HepG2 (cell line): ENCODE data around the gene SMCO1. TPM values are rescaled to one million over a fixed set of nuclear protein-coding genes. Genes with fewer than 3 reads are reported as not detected.

Source experiments
- ATAC-seq: fragments of 200-7000 bp; cut with Tn5 transposase; 3 replicates; pipeline ENCODE4 v1.9.1; 2020; ENCODE audit warnings: mild to moderate bottlenecking, moderate library complexity
- Bru-seq: library from RNA; stranded (reverse); fragments of 400-500 nt; gene quantifications from one replicate; lab custom pipeline; 2021; lab: Mats Ljungman, UMichigan
- BruChase-seq, 2 experiments: library from RNA; stranded (reverse); fragments of 400-500 nt; gene quantifications; one replicate each; lab custom pipeline; 2021; lab: Mats Ljungman, UMichigan
- BruUV-seq: library from RNA; stranded (reverse); fragments of 400-500 nt; replicated peaks from 2 replicates; lab custom pipeline; 2021; lab: Mats Ljungman, UMichigan
- CTCF ChIA-PET: fragments of 300-600 bp; formaldehyde crosslinking; extraction: SDS; loops from one replicate; lab custom pipeline; 2021; ENCODE audit warnings: low total read pairs, inconsistent platforms, low intra/inter-chr PET ratio; lab: Yijun Ruan, JAX
- POLR2A ChIA-PET: fragments of 350-600 bp; sonication (Branson Sonifier 250); formaldehyde crosslinking; loops from one replicate; lab custom pipeline; 2020; ENCODE audit warnings: antibody characterized with exemption, inconsistent platforms; lab: Yijun Ruan, JAX
- DNase-seq: peaks from one replicate; pipeline ENCODE4 v3.0.0-alpha.2; 2015; ENCODE audit warnings: low spot score
- FAIRE-seq: peaks from 3 replicates; lab custom pipeline; 2011; peaks lifted over from hg19 to GRCh38; lab: Jason Lieb, UNC
- H2AFZ ChIP-seq: one replicate; pipeline ENCODE4 v1.6.1; 2011; ENCODE audit warnings: low read length, inconsistent platforms
- H3K27ac ChIP-seq: fragments of 300-600 bp; 3 replicates; pipeline ENCODE4 v1.8.0; 2011; ENCODE audit warnings: mixed run types, mild to moderate bottlenecking, mixed read lengths, low read length, inconsistent platforms; ENCODE audit not compliant: insufficient read depth; ENCODE audit errors: extremely low read length
- H3K27me3 ChIP-seq, 2 experiments: fragments of 200-600 bp in 1 of 2; 2 replicates in 1 of 2; 3 replicates in 1 of 2; pipeline versions ENCODE4 v1.6.0 to v1.8.0; 2011; ENCODE audit warnings: low read length in 2 of 2, mild to moderate bottlenecking in 2 of 2, moderate library complexity in 2 of 2, inconsistent platforms in 1 of 2; ENCODE audit not compliant: insufficient read depth in 2 of 2, control insufficient read depth in 1 of 2
- H3K36me3 ChIP-seq, 2 experiments: fragments of 200-600 bp in 1 of 2; replicated peaks in 1 of 2; 2 replicates in 1 of 2; 3 replicates in 1 of 2; pipeline versions ENCODE4 v1.5.1 to v1.8.0; 2011; ENCODE audit warnings: low read length in 2 of 2, inconsistent platforms in 1 of 2; ENCODE audit not compliant: insufficient read depth in 2 of 2, control insufficient read depth in 1 of 2
- H3K4me1 ChIP-seq: 2 replicates; pipeline ENCODE4 v1.5.1; 2012; ENCODE audit warnings: low read length, inconsistent platforms; ENCODE audit not compliant: insufficient read depth
- H3K4me2 ChIP-seq: 2 replicates; pipeline ENCODE4 v1.6.0; 2011; ENCODE audit warnings: low read depth, low read length, inconsistent platforms
- H3K4me3 ChIP-seq, 3 experiments: fragments of 200-600 bp in 1 of 3; sonication (generic), shearing (Covaris generic) in 1 of 3; replicated peaks in 1 of 3; 2 replicates each; pipeline ENCODE4 v1.5.1; 2011 to 2016; ENCODE audit warnings: low read length in 3 of 3, inconsistent platforms in 2 of 3, low read depth in 2 of 3, mild to moderate bottlenecking in 2 of 3, control low read depth in 1 of 3, mixed read lengths in 1 of 3; ENCODE audit not compliant: insufficient read depth in 1 of 3
- H3K79me2 ChIP-seq: one replicate; pipeline ENCODE4 v1.6.1; 2011; ENCODE audit warnings: low read length, inconsistent platforms; ENCODE audit not compliant: insufficient read depth
- H3K9ac ChIP-seq: 2 replicates; pipeline ENCODE4 v1.6.0; 2011; ENCODE audit warnings: mild to moderate bottlenecking, low read depth, low read length, inconsistent platforms; ENCODE audit not compliant: insufficient read depth
- H3K9me3 ChIP-seq: 2 replicates; pipeline ENCODE4 v1.5.1; 2012; ENCODE audit warnings: mild to moderate bottlenecking, low read length
- H4K20me1 ChIP-seq: 2 replicates; pipeline ENCODE4 v1.6.0; 2011; ENCODE audit warnings: inconsistent platforms, mild to moderate bottlenecking, low read length, moderate library complexity; ENCODE audit not compliant: insufficient read depth
- SMARCE1 ChIP-seq: fragments of 450-650 bp; IDR thresholded peaks from 2 replicates; pipeline ENCODE4 v1.6.1; 2017; ENCODE audit warnings: borderline replicate concordance
- ZNF225 ChIP-seq: sonication (generic); formaldehyde crosslinking; IDR thresholded peaks from 2 replicates; pipeline ENCODE4 v1.4.0; 2020; ENCODE audit warnings: mild to moderate bottlenecking, missing genetic modification reagents
- ZNF296 ChIP-seq: sonication (generic); formaldehyde crosslinking; conservative IDR thresholded peaks from 2 replicates; pipeline ENCODE4 v1.5.0; 2020; ENCODE audit warnings: mild to moderate bottlenecking, missing genetic modification reagents
- ZNF460 ChIP-seq: sonication (generic); formaldehyde crosslinking; IDR thresholded peaks from 2 replicates; pipeline ENCODE4 v1.5.1; 2020; ENCODE audit warnings: missing genetic modification reagents, mild to moderate bottlenecking, borderline replicate concordance
- ZNF564 ChIP-seq: sonication (generic); formaldehyde crosslinking; IDR thresholded peaks from 2 replicates; pipeline ENCODE4 v1.8.1; 2023; ENCODE audit warnings: mild to moderate bottlenecking, missing genetic modification reagents
- ZNF570 ChIP-seq: sonication (generic); formaldehyde crosslinking; IDR thresholded peaks from 2 replicates; pipeline ENCODE4 v1.4.0; 2020; ENCODE audit warnings: mild to moderate bottlenecking, missing genetic modification reagents, borderline replicate concordance
- ZNF619 ChIP-seq: sonication (generic); formaldehyde crosslinking; IDR thresholded peaks from 2 replicates; pipeline ENCODE4 v1.4.0; 2020; ENCODE audit warnings: mild to moderate bottlenecking, missing genetic modification reagents
- ZNF703 ChIP-seq: sonication (generic); formaldehyde crosslinking; IDR thresholded peaks from 2 replicates; pipeline ENCODE4 v1.5.1; 2020; ENCODE audit warnings: missing genetic modification reagents, mild to moderate bottlenecking, moderate library complexity, borderline replicate concordance
- ZNF713 ChIP-seq: sonication (generic); formaldehyde crosslinking; IDR thresholded peaks from 2 replicates; pipeline ENCODE4 v1.4.0; 2020; ENCODE audit warnings: mild to moderate bottlenecking, missing genetic modification reagents
- ZNF816 ChIP-seq: sonication (generic); formaldehyde crosslinking; IDR thresholded peaks from 2 replicates; pipeline ENCODE4 v1.8.0; 2022; ENCODE audit warnings: missing genetic modification reagents, mild to moderate bottlenecking, borderline replicate concordance
- WGBS: methylation state at CpG from one replicate; pipeline ENCODE4 v1.1.6; 2017; ENCODE audit warnings: low lambda C conversion rate; 5-methylcytosine and 5-hydroxymethylcytosine counted together
- in situ Hi-C: cut with HindIII; loops from 2 replicates; pipeline ENCODE4 v1.10.0; 2017; ENCODE audit warnings: low pct_unique_long_range_greater_than_20kb; ENCODE audit not compliant: extremely low pct_ligation_motif_present
- intact Hi-C: fragments of 100-400 bp; cut with micrococcal nuclease; formaldehyde crosslinking; loops from one replicate; pipeline ENCODE4 v1.10.0; 2022; ENCODE audit not compliant: unreplicated experiment
- long read RNA-seq, 2 experiments: library from RNA in 1 of 2; library from polyadenylated mRNA in 1 of 2; stranded (forward) in 1 of 2; unstranded in 1 of 2; transcript quantifications; one replicate each; pipeline ENCODE4 v2.0.0, GENCODE V29; 2019 to 2022
- polyA minus RNA-seq, 3 experiments: library from RNA; depleted of rRNA, polyadenylated mRNA; stranded (reverse); fragments of >200 nt; gene quantifications; 2 replicates each; pipeline ENCODE4 v1.2.3, GENCODE V29; 2011; ENCODE audit warnings: low replicate concordance in 1 of 3
- polyA plus RNA-seq, 8 experiments: library from polyadenylated mRNA; depleted of rRNA in 3 of 8; stranded (reverse) in 7 of 8; unstranded in 1 of 8; fragments of >200 nt; fragmentation: Illumina TruSeq in 4 of 8; extraction: Trizol in 4 of 8; gene quantifications; 2 replicates each; pipeline versions ENCODE4 v1.2.1 to v1.2.3, GENCODE V29; 2011 to 2016; ENCODE audit warnings: low read depth in 4 of 8, missing spikeins in 1 of 8, mixed read lengths in 1 of 8; ENCODE audit not compliant: insufficient read depth in 1 of 8
- total RNA-seq, 5 experiments: library from RNA; depleted of rRNA; stranded (reverse); fragments of >200 nt; fragmentation: Illumina TruSeq; extraction: Trizol; gene quantifications; 2 replicates each; pipeline ENCODE4 v1.2.3, GENCODE V29; 2016; ENCODE audit warnings: low read depth in 1 of 5
- TF ChIP-seq, protein P1 (sequence below): sonication (generic); formaldehyde crosslinking; IDR thresholded peaks from 2 replicates; pipeline ENCODE4 v1.9.0; 2021; ENCODE audit warnings: missing genetic modification reagents, mild to moderate bottlenecking, borderline replicate concordance
- TF ChIP-seq, protein P2 (sequence below): sonication (generic); formaldehyde crosslinking; conservative IDR thresholded peaks from 2 replicates; pipeline ENCODE4 v1.8.0; 2022; ENCODE audit warnings: low read depth, missing genetic modification reagents
- TF ChIP-seq, protein P3 (sequence below): sonication (generic); formaldehyde crosslinking; IDR thresholded peaks from 2 replicates; pipeline ENCODE4 v1.8.0; 2022; ENCODE audit warnings: missing genetic modification reagents, low read depth, mild to moderate bottlenecking, borderline replicate concordance

Gene SMCO1, protein sequence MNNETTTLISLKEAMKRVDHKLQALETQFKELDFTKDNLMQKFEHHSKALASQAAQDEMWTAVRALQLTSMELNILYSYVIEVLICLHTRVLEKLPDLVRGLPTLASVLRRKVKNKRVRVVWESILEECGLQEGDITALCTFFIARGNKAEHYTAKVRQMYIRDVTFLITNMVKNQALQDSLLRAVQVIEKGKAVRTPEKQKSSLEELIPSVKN
- not detected in 2 replicates for total RNA-seq (2016; rRNA removed; fragmentation: Illumina TruSeq; extraction: Trizol)
- total RNA-seq (2016; cell fraction: cytosol; rRNA removed; fragmentation: Illumina TruSeq; extraction: Trizol; ENCODE audit: low read depth), result not detected in 2 replicates
- not detected in 2 replicates for total RNA-seq (2016; cell fraction: insoluble cytoplasmic fraction; rRNA removed; fragmentation: Illumina TruSeq; extraction: Trizol)
- total RNA-seq (2016; cell fraction: membrane; rRNA removed; fragmentation: Illumina TruSeq; extraction: Trizol), result not detected in 2 replicates
- not detected in 2 replicates for total RNA-seq (2016; cell fraction: nucleus; rRNA removed; fragmentation: Illumina TruSeq; extraction: Trizol)
- not detected in 2 replicates for polyA plus RNA-seq (2011; rRNA removed)
- polyA plus RNA-seq (2011; cell fraction: cytosol; rRNA removed), result not detected in 2 replicates
- polyA plus RNA-seq (2011; cell fraction: nucleus; rRNA removed), result not detected in 2 replicates
- not detected in 2 replicates for polyA plus RNA-seq (2012)
- not detected in 2 replicates for polyA plus RNA-seq (2016; cell fraction: cytosol; fragmentation: Illumina TruSeq; extraction: Trizol; ENCODE audit: low read depth)
- polyA plus RNA-seq (2016; cell fraction: insoluble cytoplasmic fraction; fragmentation: Illumina TruSeq; extraction: Trizol; ENCODE audit: low read depth), result not detected in 2 replicates
- polyA plus RNA-seq (2016; cell fraction: membrane; fragmentation: Illumina TruSeq; extraction: Trizol; ENCODE audit: low read depth), result not detected in 2 replicates
- not detected in 2 replicates for polyA plus RNA-seq (2016; cell fraction: nucleus; fragmentation: Illumina TruSeq; extraction: Trizol; ENCODE audit: insufficient read depth, low read depth)
- polyA minus RNA-seq (2011; rRNA and poly(A)+ RNA removed; ENCODE audit: low replicate concordance), result not detected in 2 replicates
- polyA minus RNA-seq (2011; cell fraction: cytosol; rRNA and poly(A)+ RNA removed), result not detected in 2 replicates
- not detected in 2 replicates for polyA minus RNA-seq (2011; cell fraction: nucleus; rRNA and poly(A)+ RNA removed)
- not detected for Bru-seq, nascent RNA
- not detected for BruChase-seq, experiment 1, labeled RNA remaining after a 6-hour chase
- BruChase-seq, experiment 2, labeled RNA remaining after a 2-hour chase, result not detected
- long read RNA-seq, experiment 1, result 0 reads
- long read RNA-seq, experiment 2, result 0 reads

DNA sequence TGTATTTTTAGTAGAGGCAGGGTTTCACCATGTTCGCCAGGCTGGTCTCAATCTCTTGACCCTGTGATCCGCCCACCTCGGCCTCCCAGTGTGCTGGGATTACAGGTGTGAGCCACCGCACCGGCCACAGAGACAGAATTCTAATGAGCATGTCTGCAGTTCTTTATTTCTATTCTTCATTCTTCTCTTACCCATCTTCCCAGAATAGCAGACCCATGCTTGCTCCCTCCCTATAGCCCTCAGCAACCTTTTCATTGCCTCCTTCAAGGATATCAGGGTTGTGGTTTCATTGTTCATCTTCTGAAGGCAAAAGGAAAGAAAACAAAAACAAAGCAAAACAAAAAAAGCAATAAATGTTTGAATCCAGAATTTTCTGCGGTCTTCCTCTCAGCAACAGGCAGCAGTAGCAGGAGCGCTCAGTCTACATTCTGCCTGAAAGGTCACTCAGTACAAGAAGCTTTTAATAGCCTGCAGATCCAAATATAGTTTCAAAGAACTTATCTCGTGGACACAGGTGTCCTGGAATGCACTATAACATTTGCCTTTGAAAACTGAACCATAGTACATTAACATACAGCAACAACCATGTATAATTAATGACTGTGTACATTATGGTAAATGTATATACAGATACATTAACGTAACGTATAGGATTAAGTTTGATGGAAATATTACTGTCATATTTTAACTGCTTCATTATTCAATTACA is at the start of gene SMCO1:
TSS of gene SMCO1 (minus strand) at position 434 of the 709 bp plus-strand sequence. CDS start at position 297, 137 bp downstream.
- WGBS, result 64% methylated on average over 10 of the region's 10 CpGs
- Histone ChIP-seq H3K4me3 (no peak within 1 kb of the TSS), H3K4me2 (no peak within 1 kb of the TSS), H3K36me3 (no peaks in the 10 kb centered on the region), H3K4me1 (peaks cover 19% of the 10 kb centered on the region), H4K20me1 (no peaks in the 10 kb centered on the region), H3K9ac (no peak within 1 kb of the TSS), H3K9me3 (no peaks in the 10 kb centered on the region), H3K79me2 (no peaks in the 10 kb centered on the region), H2AFZ (no peak within 1 kb of the TSS), H3K27me3 (peaks cover 0 to 14% of the 10 kb centered on the region in 2 experiments; a peak in 4 of 5 replicates), H3K27ac (no peak within 1 kb of the TSS)
- intact Hi-C loops, result loop anchor here (5.0 kb wide), 1 partner anchor 303 kb away; the partner anchor contains the start of gene ZDHHC19
- in situ Hi-C loops, result loop anchor here (5.0 to 10.0 kb wide), 2 partner anchors 258 to 490 kb away; no protein-coding TSS in a partner anchor
- DNase-seq (no peak), ATAC-seq (no peak), FAIRE-seq (no peak)
- ChIA-PET POLR2A (no interaction called here), CTCF (no interaction called here)
- TF ChIP-seq, protein P1, sequence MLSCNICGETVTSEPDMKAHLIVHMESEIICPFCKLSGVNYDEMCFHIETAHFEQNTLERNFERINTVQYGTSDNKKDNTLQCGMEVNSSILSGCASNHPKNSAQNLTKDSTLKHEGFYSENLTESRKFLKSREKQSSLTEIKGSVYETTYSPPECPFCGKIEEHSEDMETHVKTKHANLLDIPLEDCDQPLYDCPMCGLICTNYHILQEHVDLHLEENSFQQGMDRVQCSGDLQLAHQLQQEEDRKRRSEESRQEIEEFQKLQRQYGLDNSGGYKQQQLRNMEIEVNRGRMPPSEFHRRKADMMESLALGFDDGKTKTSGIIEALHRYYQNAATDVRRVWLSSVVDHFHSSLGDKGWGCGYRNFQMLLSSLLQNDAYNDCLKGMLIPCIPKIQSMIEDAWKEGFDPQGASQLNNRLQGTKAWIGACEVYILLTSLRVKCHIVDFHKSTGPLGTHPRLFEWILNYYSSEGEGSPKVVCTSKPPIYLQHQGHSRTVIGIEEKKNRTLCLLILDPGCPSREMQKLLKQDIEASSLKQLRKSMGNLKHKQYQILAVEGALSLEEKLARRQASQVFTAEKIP (CRISPR knock-in tag), result no peak
- TF ChIP-seq ZNF619 (CRISPR knock-in tag), result no peak
- TF ChIP-seq, protein P2, sequence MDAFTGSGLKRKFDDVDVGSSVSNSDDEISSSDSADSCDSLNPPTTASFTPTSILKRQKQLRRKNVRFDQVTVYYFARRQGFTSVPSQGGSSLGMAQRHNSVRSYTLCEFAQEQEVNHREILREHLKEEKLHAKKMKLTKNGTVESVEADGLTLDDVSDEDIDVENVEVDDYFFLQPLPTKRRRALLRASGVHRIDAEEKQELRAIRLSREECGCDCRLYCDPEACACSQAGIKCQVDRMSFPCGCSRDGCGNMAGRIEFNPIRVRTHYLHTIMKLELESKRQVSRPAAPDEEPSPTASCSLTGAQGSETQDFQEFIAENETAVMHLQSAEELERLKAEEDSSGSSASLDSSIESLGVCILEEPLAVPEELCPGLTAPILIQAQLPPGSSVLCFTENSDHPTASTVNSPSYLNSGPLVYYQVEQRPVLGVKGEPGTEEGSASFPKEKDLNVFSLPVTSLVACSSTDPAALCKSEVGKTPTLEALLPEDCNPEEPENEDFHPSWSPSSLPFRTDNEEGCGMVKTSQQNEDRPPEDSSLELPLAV (CRISPR knock-in tag), result no peak
- no peak for TF ChIP-seq ZNF816 (CRISPR knock-in tag)
- no peak for TF ChIP-seq ZNF460 (CRISPR knock-in tag)
- no peak for TF ChIP-seq ZNF564
- TF ChIP-seq ZNF225 (CRISPR knock-in tag), result no peak
- TF ChIP-seq ZNF713 (CRISPR knock-in tag), result no peak
- no peak for TF ChIP-seq ZNF570 (CRISPR knock-in tag)
- TF ChIP-seq, protein P3, sequence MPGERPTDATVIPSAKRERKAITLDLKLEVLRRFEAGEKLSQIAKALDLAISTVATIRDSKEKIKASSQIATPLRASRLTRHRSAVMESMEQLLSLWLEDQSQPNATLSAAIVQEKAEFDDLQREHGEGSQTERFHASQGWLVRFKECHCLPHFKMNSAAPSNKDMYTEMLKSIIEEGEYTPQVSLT (CRISPR knock-in tag), result no peak
- no peak for TF ChIP-seq ZNF296 (CRISPR knock-in tag)
- TF ChIP-seq ZNF703 (CRISPR knock-in tag), result no peak
- no peak for TF ChIP-seq SMARCE1
- BruUV-seq, result no TSS peak
